Measurements from ENCODE around the gene HS3ST5.

Gene HS3ST5

DNA sequence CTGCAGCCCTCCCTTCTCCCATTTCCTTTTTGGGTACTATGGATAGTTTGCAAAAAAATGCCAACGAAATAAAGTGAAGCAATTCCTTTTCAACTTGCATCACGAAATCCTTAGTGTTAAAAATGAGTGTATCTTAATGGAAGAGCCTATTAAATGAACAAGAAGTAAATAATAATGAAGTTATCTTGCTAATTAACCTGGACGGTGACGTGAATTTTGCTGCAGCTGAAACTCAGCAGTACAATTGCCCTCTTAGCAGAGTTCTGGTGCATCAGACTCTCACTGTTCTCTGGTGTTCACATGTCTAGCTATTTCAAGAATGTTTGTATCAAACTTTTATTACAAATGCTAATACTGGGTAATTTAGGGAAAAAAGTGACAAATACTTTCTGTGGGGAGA lies 252.2 kb downstream of the HS3ST5 start:
- Histone ChIP-seq H3F3A (ENCODE audit: insufficient read depth) (no peaks in the 10 kb centered on the region), H2AFZ (ENCODE audit: low read depth, low read length, severe bottlenecking) (no peak overlapping the region), H3K27me3 (ENCODE audit: low read length) (no peaks in the 10 kb centered on the region; the same call in 1 of the 2 replicates), H3K27ac (ENCODE audit: low read depth, low read length) (no peak overlapping the region), H3K9me2 (replicated peaks; ENCODE audit: insufficient read depth, low read length) (no peaks in the 10 kb centered on the region), H3K79me2 (ENCODE audit: insufficient read depth, low read length) (no peaks in the 10 kb centered on the region), H3K4me3 (ENCODE audit: insufficient read depth, low read length, poor library complexity, severe bottlenecking) (no peak overlapping the region), H4K20me1 (ENCODE audit: low read depth, low read length) (no peaks in the 10 kb centered on the region), H3K4me2 (ENCODE audit: low read depth, low read length, poor library complexity, severe bottlenecking) (no peak overlapping the region), H3K9ac (ENCODE audit: low read length) (no peak overlapping the region), H3K36me3 (ENCODE audit: low read length) (no peaks in the 10 kb centered on the region), H3K9me3 (ENCODE audit: insufficient read depth, low read length) (no peaks in the 10 kb centered on the region)
- TF ChIP-seq, protein P1, sequence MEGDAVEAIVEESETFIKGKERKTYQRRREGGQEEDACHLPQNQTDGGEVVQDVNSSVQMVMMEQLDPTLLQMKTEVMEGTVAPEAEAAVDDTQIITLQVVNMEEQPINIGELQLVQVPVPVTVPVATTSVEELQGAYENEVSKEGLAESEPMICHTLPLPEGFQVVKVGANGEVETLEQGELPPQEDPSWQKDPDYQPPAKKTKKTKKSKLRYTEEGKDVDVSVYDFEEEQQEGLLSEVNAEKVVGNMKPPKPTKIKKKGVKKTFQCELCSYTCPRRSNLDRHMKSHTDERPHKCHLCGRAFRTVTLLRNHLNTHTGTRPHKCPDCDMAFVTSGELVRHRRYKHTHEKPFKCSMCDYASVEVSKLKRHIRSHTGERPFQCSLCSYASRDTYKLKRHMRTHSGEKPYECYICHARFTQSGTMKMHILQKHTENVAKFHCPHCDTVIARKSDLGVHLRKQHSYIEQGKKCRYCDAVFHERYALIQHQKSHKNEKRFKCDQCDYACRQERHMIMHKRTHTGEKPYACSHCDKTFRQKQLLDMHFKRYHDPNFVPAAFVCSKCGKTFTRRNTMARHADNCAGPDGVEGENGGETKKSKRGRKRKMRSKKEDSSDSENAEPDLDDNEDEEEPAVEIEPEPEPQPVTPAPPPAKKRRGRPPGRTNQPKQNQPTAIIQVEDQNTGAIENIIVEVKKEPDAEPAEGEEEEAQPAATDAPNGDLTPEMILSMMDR (IDR thresholded peaks at IDR 0.05; ENCODE audit: insufficient read depth, low read length, poor library complexity, severe bottlenecking): no peak
- TF ChIP-seq EZH2phosphoT487 (conservative IDR thresholded peaks at IDR 0.05; ENCODE audit: low read length): no peak

DNA sequence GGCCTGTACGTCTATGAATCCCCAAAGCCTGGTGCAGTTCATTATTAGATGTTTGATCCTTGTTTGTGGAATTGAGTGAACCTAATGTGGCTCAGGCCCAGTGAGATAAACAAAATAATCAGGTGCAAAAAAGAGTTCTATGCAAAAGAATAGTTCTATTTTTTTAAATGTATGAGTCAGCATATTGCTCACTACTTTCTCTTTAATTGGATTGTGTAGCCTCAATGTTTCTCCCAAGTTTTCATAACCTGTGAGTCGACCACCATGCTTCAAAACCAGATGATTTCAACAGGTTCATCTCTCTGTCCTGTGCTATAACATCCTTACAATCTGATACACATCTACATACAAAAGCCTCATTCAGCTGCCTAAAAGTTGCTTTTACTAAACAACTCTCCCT lies 255.3 kb downstream of the HS3ST5 start:
- no peak for TF ChIP-seq EZH2phosphoT487 (conservative IDR thresholded peaks at IDR 0.05; ENCODE audit: low read length)
- TF ChIP-seq, protein P1 (IDR thresholded peaks at IDR 0.05; ENCODE audit: insufficient read depth, low read length, poor library complexity, severe bottlenecking): no peak
- H3K79me2 ChIP-seq (ENCODE audit: insufficient read depth, low read length): no peaks in the 10 kb centered on the region

DNA sequence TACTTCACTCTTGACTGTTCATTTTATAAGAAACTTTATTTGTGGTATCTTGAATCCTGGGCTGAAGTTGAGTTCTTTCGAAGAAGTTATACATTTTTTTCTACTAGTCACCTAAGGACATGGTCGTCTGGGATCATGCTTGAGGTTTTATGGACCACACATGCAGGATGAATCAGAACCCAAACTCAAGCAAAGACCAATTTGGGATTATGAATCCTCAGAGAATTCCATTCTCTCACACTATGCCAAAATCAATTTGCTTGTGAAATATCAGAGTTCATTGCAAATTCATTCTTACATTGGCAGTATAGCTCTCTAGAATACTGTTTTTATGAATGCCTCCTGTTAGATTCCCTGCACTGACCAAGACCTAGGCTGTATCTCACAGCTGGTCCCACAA lies 257.6 kb downstream of the HS3ST5 start:
- Histone ChIP-seq H3K36me3 (ENCODE audit: low read length) (no peaks in the 10 kb centered on the region), H3K27me3 (ENCODE audit: low read length) (no peaks in the 10 kb centered on the region; the same call in 1 of the 2 replicates), H3K27ac (ENCODE audit: low read depth, low read length) (no peak overlapping the region), H3K9ac (ENCODE audit: low read length) (no peak overlapping the region), H3F3A (ENCODE audit: insufficient read depth) (no peaks in the 10 kb centered on the region), H3K9me3 (ENCODE audit: insufficient read depth, low read length) (no peaks in the 10 kb centered on the region), H4K20me1 (ENCODE audit: low read depth, low read length) (no peaks in the 10 kb centered on the region), H3K9me2 (replicated peaks; ENCODE audit: insufficient read depth, low read length) (no peaks in the 10 kb centered on the region), H3K79me2 (ENCODE audit: insufficient read depth, low read length) (no peaks in the 10 kb centered on the region), H3K4me2 (ENCODE audit: low read depth, low read length, poor library complexity, severe bottlenecking) (no peak overlapping the region), H2AFZ (ENCODE audit: low read depth, low read length, severe bottlenecking) (no peak overlapping the region), H3K4me3 (ENCODE audit: insufficient read depth, low read length, poor library complexity, severe bottlenecking) (no peak overlapping the region)
- no peak for TF ChIP-seq EZH2phosphoT487 (conservative IDR thresholded peaks at IDR 0.05; ENCODE audit: low read length)
- TF ChIP-seq, protein P1 (IDR thresholded peaks at IDR 0.05; ENCODE audit: insufficient read depth, low read length, poor library complexity, severe bottlenecking): no peak

More for the DNA sequence above, 255.3 kb downstream of the HS3ST5 start:
- Histone ChIP-seq H3K9me3 (ENCODE audit: insufficient read depth, low read length) (no peaks in the 10 kb centered on the region), H3K4me3 (ENCODE audit: insufficient read depth, low read length, poor library complexity, severe bottlenecking) (no peak overlapping the region), H2AFZ (ENCODE audit: low read depth, low read length, severe bottlenecking) (no peak overlapping the region), H3K27ac (ENCODE audit: low read depth, low read length) (no peak overlapping the region), H4K20me1 (ENCODE audit: low read depth, low read length) (no peaks in the 10 kb centered on the region), H3K9me2 (replicated peaks; ENCODE audit: insufficient read depth, low read length) (no peaks in the 10 kb centered on the region), H3K36me3 (ENCODE audit: low read length) (no peaks in the 10 kb centered on the region), H3K4me2 (ENCODE audit: low read depth, low read length, poor library complexity, severe bottlenecking) (no peak overlapping the region), H3K27me3 (ENCODE audit: low read length) (no peaks in the 10 kb centered on the region; the same call in 1 of the 2 replicates), H3K9ac (ENCODE audit: low read length) (no peak overlapping the region), H3F3A (ENCODE audit: insufficient read depth) (no peaks in the 10 kb centered on the region)

All from SU-DHL-6 (cell line).